Measurements from ENCODE around the gene SAMHD1.
"Not testable (repeated sequence)": the region's sequence is repeated elsewhere in the genome, so short reads cannot be mapped to it uniquely, and the experiment has no call there.

SAMHD1 gene

GRCh38 chr20:36850759-36851158, 100.7 kb downstream of the SAMHD1 start:
- no peak for DNase-seq

GRCh38 chr20:36849333-36850065, 102.0 kb downstream of the SAMHD1 start:
- no peak for DNase-seq

GRCh38 chr20:36848677-36849076, 102.8 kb downstream of the SAMHD1 start:
- no peak for DNase-seq

- DNase-seq: no peak
Measured at GRCh38 chr20:36848078-36848660, 103.3 kb downstream of the SAMHD1 start.

- DNase-seq: no peak
Measured at GRCh38 chr20:36847710-36848040, 103.8 kb downstream of the SAMHD1 start.

GRCh38 chr20:36847009-36847709, 104.3 kb downstream of the SAMHD1 start:
- DNase-seq: no peak

GRCh38 chr20:36845288-36845971, 106.1 kb downstream of the SAMHD1 start:
- DNase-seq: no peak

GRCh38 chr20:36841030-36841429, 110.5 kb downstream of the SAMHD1 start:
- DNase-seq: not testable (repeated sequence)
